HepG2 (cell line): ENCODE results near the gene NSD2. TPM values are rescaled to one million over a fixed set of nuclear protein-coding genes. Genes with fewer than 3 reads are reported as not detected.

ENCODE experiments used
- ATAC-seq: fragments of 200-7000 bp; cut with Tn5 transposase; 3 replicates; pipeline ENCODE4 v1.9.1; 2020; ENCODE audit warnings: mild to moderate bottlenecking, moderate library complexity
- BruUV-seq: library from RNA; stranded (reverse); fragments of 400-500 nt; replicated peaks from 2 replicates; lab custom pipeline; 2021; lab: Mats Ljungman, UMichigan
- CTCF ChIA-PET: fragments of 300-600 bp; formaldehyde crosslinking; extraction: SDS; loops from one replicate; lab custom pipeline; 2021; ENCODE audit warnings: low total read pairs, inconsistent platforms, low intra/inter-chr PET ratio; lab: Yijun Ruan, JAX
- POLR2A ChIA-PET: fragments of 350-600 bp; sonication (Branson Sonifier 250); formaldehyde crosslinking; loops from one replicate; lab custom pipeline; 2020; ENCODE audit warnings: antibody characterized with exemption, inconsistent platforms; lab: Yijun Ruan, JAX
- DNase-seq: peaks from one replicate; pipeline ENCODE4 v3.0.0-alpha.2; 2015; ENCODE audit warnings: low spot score
- FAIRE-seq: peaks from 3 replicates; lab custom pipeline; 2011; peaks lifted over from hg19 to GRCh38; lab: Jason Lieb, UNC
- H2AFZ ChIP-seq: one replicate; pipeline ENCODE4 v1.6.1; 2011; ENCODE audit warnings: low read length, inconsistent platforms
- H3K27ac ChIP-seq: fragments of 300-600 bp; 3 replicates; pipeline ENCODE4 v1.8.0; 2011; ENCODE audit warnings: mixed run types, mild to moderate bottlenecking, mixed read lengths, low read length, inconsistent platforms; ENCODE audit not compliant: insufficient read depth; ENCODE audit errors: extremely low read length
- H3K27me3 ChIP-seq, 2 experiments: fragments of 200-600 bp in 1 of 2; 2 replicates in 1 of 2; 3 replicates in 1 of 2; pipeline versions ENCODE4 v1.6.0 to v1.8.0; 2011; ENCODE audit warnings: low read length in 2 of 2, mild to moderate bottlenecking in 2 of 2, moderate library complexity in 2 of 2, inconsistent platforms in 1 of 2; ENCODE audit not compliant: insufficient read depth in 2 of 2, control insufficient read depth in 1 of 2
- H3K36me3 ChIP-seq, 2 experiments: fragments of 200-600 bp in 1 of 2; replicated peaks in 1 of 2; 2 replicates in 1 of 2; 3 replicates in 1 of 2; pipeline versions ENCODE4 v1.5.1 to v1.8.0; 2011; ENCODE audit warnings: low read length in 2 of 2, inconsistent platforms in 1 of 2; ENCODE audit not compliant: insufficient read depth in 2 of 2, control insufficient read depth in 1 of 2
- H3K4me1 ChIP-seq: 2 replicates; pipeline ENCODE4 v1.5.1; 2012; ENCODE audit warnings: low read length, inconsistent platforms; ENCODE audit not compliant: insufficient read depth
- H3K4me2 ChIP-seq: 2 replicates; pipeline ENCODE4 v1.6.0; 2011; ENCODE audit warnings: low read depth, low read length, inconsistent platforms
- H3K4me3 ChIP-seq, 3 experiments: fragments of 200-600 bp in 1 of 3; sonication (generic), shearing (Covaris generic) in 1 of 3; replicated peaks in 1 of 3; 2 replicates each; pipeline ENCODE4 v1.5.1; 2011 to 2016; ENCODE audit warnings: low read length in 3 of 3, inconsistent platforms in 2 of 3, low read depth in 2 of 3, mild to moderate bottlenecking in 2 of 3, control low read depth in 1 of 3, mixed read lengths in 1 of 3; ENCODE audit not compliant: insufficient read depth in 1 of 3
- H3K79me2 ChIP-seq: one replicate; pipeline ENCODE4 v1.6.1; 2011; ENCODE audit warnings: low read length, inconsistent platforms; ENCODE audit not compliant: insufficient read depth
- H3K9ac ChIP-seq: 2 replicates; pipeline ENCODE4 v1.6.0; 2011; ENCODE audit warnings: mild to moderate bottlenecking, low read depth, low read length, inconsistent platforms; ENCODE audit not compliant: insufficient read depth
- H3K9me3 ChIP-seq: 2 replicates; pipeline ENCODE4 v1.5.1; 2012; ENCODE audit warnings: mild to moderate bottlenecking, low read length
- H4K20me1 ChIP-seq: 2 replicates; pipeline ENCODE4 v1.6.0; 2011; ENCODE audit warnings: inconsistent platforms, mild to moderate bottlenecking, low read length, moderate library complexity; ENCODE audit not compliant: insufficient read depth
- ATF1 ChIP-seq: IDR thresholded peaks from 2 replicates; pipeline ENCODE4 v1.6.1; 2016; ENCODE audit warnings: mild to moderate bottlenecking, control low read depth
- CEBPB ChIP-seq: IDR thresholded peaks from 2 replicates; pipeline ENCODE4 v1.6.1; 2011; ENCODE audit warnings: low read depth, low read length, improper control_type of control experiment, borderline replicate concordance
- GLI4 ChIP-seq: sonication (generic); formaldehyde crosslinking; IDR thresholded peaks from 2 replicates; pipeline ENCODE4 v1.5.1; 2020; ENCODE audit warnings: missing genetic modification reagents, mild to moderate bottlenecking, moderate library complexity, borderline replicate concordance
- ONECUT2 ChIP-seq: sonication (generic); formaldehyde crosslinking; IDR thresholded peaks from 2 replicates; pipeline ENCODE4 v1.4.0; 2020; ENCODE audit warnings: missing genetic modification reagents
- POGZ ChIP-seq: sonication (generic); formaldehyde crosslinking; IDR thresholded peaks from 2 replicates; pipeline ENCODE4 v1.4.0; 2020; ENCODE audit warnings: mild to moderate bottlenecking, missing genetic modification reagents
- TCF7L2 ChIP-seq: IDR thresholded peaks from 2 replicates; pipeline ENCODE4 v1.6.1; 2011; ENCODE audit warnings: mild to moderate bottlenecking, low read depth, low read length, moderate library complexity
- ZBTB44 ChIP-seq: sonication (generic); formaldehyde crosslinking; IDR thresholded peaks from 2 replicates; pipeline ENCODE4 v1.4.0; 2020; ENCODE audit warnings: missing genetic modification reagents
- ZFP91 ChIP-seq: sonication (generic); formaldehyde crosslinking; IDR thresholded peaks from 2 replicates; pipeline ENCODE4 v1.9.0; 2022; ENCODE audit warnings: missing genetic modification reagents, mild to moderate bottlenecking, borderline replicate concordance
- ZNF335 ChIP-seq: sonication (generic); formaldehyde crosslinking; IDR thresholded peaks from 2 replicates; pipeline ENCODE4 v1.4.0; 2020; ENCODE audit warnings: missing genetic modification reagents
- WGBS: methylation state at CpG from one replicate; pipeline ENCODE4 v1.1.6; 2017; ENCODE audit warnings: low lambda C conversion rate; 5-methylcytosine and 5-hydroxymethylcytosine counted together
- in situ Hi-C: cut with HindIII; loops from 2 replicates; pipeline ENCODE4 v1.10.0; 2017; ENCODE audit warnings: low pct_unique_long_range_greater_than_20kb; ENCODE audit not compliant: extremely low pct_ligation_motif_present
- intact Hi-C: fragments of 100-400 bp; cut with micrococcal nuclease; formaldehyde crosslinking; loops from one replicate; pipeline ENCODE4 v1.10.0; 2022; ENCODE audit not compliant: unreplicated experiment
- polyA plus RNA-seq, 8 experiments: library from polyadenylated mRNA; depleted of rRNA in 3 of 8; stranded (reverse) in 7 of 8; unstranded in 1 of 8; fragments of >200 nt; fragmentation: Illumina TruSeq in 4 of 8; extraction: Trizol in 4 of 8; gene quantifications; 2 replicates each; pipeline versions ENCODE4 v1.2.1 to v1.2.3, GENCODE V29; 2011 to 2016; ENCODE audit warnings: low read depth in 4 of 8, missing spikeins in 1 of 8, mixed read lengths in 1 of 8; ENCODE audit not compliant: insufficient read depth in 1 of 8
- total RNA-seq, 5 experiments: library from RNA; depleted of rRNA; stranded (reverse); fragments of >200 nt; fragmentation: Illumina TruSeq; extraction: Trizol; gene quantifications; 2 replicates each; pipeline ENCODE4 v1.2.3, GENCODE V29; 2016; ENCODE audit warnings: low read depth in 1 of 5
- TF ChIP-seq, protein P1 (sequence below): IDR thresholded peaks from 2 replicates; pipeline ENCODE4 v1.6.1; 2016; ENCODE audit warnings: low read depth, borderline replicate concordance
- TF ChIP-seq, protein P2 (sequence below): sonication (generic); formaldehyde crosslinking; IDR thresholded peaks from 2 replicates; pipeline ENCODE4 v1.5.0; 2020; ENCODE audit warnings: mild to moderate bottlenecking, missing genetic modification reagents, borderline replicate concordance

NSD2 gene
- total and polyA plus RNA-seq, 2 of the 13 experiments (the other 11 are each of a cell fraction or from before 2014, with no cell fraction given), result 22.0 to 65.9 TPM

GRCh38 chr4:1843852-1844251, 27.3 kb upstream of the NSD2 start:
- peaks cover 10% of the 10 kb centered on the region for H3K79me2 ChIP-seq
- DNase-seq, result no peak
- in situ Hi-C loops, result no loop called here

More at GRCh38 chr4:1843852-1844251, 27.3 kb upstream of the NSD2 start:
- FAIRE-seq, result no peak
- no peak for TF ChIP-seq ZNF335
- TF ChIP-seq CEBPB, result no peak
- TF ChIP-seq ZFP91 (CRISPR knock-in tag), result no peak
- TF ChIP-seq ATF1 (CRISPR knock-in tag), result no peak
- TF ChIP-seq ZBTB44 (CRISPR knock-in tag), result no peak
- no peak for TF ChIP-seq TCF7L2
- no peak for TF ChIP-seq ONECUT2 (CRISPR knock-in tag)
- TF ChIP-seq, protein P1, sequence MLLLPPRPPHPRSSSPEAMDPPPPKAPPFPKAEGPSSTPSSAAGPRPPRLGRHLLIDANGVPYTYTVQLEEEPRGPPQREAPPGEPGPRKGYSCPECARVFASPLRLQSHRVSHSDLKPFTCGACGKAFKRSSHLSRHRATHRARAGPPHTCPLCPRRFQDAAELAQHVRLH, result no peak
- no peak for TF ChIP-seq POGZ (CRISPR knock-in tag)
- no peak for TF ChIP-seq GLI4 (CRISPR knock-in tag)
- TF ChIP-seq, protein P2, sequence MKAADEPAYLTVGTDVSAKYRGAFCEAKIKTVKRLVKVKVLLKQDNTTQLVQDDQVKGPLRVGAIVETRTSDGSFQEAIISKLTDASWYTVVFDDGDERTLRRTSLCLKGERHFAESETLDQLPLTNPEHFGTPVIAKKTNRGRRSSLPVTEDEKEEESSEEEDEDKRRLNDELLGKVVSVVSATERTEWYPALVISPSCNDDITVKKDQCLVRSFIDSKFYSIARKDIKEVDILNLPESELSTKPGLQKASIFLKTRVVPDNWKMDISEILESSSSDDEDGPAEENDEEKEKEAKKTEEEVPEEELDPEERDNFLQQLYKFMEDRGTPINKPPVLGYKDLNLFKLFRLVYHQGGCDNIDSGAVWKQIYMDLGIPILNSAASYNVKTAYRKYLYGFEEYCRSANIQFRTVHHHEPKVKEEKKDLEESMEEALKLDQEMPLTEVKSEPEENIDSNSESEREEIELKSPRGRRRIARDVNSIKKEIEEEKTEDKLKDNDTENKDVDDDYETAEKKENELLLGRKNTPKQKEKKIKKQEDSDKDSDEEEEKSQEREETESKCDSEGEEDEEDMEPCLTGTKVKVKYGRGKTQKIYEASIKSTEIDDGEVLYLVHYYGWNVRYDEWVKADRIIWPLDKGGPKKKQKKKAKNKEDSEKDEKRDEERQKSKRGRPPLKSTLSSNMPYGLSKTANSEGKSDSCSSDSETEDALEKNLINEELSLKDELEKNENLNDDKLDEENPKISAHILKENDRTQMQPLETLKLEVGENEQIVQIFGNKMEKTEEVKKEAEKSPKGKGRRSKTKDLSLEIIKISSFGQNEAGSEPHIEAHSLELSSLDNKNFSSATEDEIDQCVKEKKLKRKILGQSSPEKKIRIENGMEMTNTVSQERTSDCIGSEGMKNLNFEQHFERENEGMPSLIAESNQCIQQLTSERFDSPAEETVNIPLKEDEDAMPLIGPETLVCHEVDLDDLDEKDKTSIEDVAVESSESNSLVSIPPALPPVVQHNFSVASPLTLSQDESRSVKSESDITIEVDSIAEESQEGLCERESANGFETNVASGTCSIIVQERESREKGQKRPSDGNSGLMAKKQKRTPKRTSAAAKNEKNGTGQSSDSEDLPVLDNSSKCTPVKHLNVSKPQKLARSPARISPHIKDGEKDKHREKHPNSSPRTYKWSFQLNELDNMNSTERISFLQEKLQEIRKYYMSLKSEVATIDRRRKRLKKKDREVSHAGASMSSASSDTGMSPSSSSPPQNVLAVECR (CRISPR knock-in tag), result no peak
- ChIA-PET POLR2A (no interaction called here), CTCF (no interaction called here)
- Histone ChIP-seq H3K9ac (no peak overlapping the region), H3K4me1 (peaks cover 3% of the 10 kb centered on the region; the same call in 1 of the 2 replicates), H3K27me3 (no peaks in the 10 kb centered on the region), H3K36me3 (peaks cover 31 to 66% of the 10 kb centered on the region in 2 experiments), H3K9me3 (no peaks in the 10 kb centered on the region), H4K20me1 (no peaks in the 10 kb centered on the region; the same call in 1 of the 2 replicates), H3K4me2 (no peak overlapping the region), H2AFZ (no peak overlapping the region), H3K4me3 (no peak overlapping the region), H3K27ac (no peak overlapping the region)
- WGBS, result over 99% methylated on average over 8 of the region's 10 CpGs
- BruUV-seq, result no TSS peak
- ATAC-seq, result no peak
- intact Hi-C loops, result no loop called here
